ENCODE measurements around the gene MAB21L4.

DNA sequence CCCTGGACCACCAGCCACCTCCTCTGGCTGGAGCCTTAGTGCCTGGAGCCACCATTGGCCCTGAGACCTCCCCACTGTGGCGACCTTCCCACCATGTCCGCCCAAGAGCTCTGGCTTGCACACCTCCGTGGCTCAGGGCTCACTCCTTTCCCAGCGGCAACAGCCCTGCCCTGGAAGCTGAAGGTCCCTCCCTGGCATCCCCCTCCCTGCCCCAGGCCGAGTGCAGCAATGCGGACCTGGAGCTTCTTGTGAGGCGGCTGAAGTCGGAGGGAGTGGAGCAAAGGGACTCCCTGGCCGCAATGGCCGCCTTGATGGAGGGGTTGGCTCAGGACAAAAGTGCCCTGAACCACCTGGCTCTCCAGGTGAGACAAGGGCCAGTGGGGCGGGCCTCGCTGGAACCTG is 38.7 kb upstream of the MAB21L4 start:
- TF ChIP-seq, protein P1, sequence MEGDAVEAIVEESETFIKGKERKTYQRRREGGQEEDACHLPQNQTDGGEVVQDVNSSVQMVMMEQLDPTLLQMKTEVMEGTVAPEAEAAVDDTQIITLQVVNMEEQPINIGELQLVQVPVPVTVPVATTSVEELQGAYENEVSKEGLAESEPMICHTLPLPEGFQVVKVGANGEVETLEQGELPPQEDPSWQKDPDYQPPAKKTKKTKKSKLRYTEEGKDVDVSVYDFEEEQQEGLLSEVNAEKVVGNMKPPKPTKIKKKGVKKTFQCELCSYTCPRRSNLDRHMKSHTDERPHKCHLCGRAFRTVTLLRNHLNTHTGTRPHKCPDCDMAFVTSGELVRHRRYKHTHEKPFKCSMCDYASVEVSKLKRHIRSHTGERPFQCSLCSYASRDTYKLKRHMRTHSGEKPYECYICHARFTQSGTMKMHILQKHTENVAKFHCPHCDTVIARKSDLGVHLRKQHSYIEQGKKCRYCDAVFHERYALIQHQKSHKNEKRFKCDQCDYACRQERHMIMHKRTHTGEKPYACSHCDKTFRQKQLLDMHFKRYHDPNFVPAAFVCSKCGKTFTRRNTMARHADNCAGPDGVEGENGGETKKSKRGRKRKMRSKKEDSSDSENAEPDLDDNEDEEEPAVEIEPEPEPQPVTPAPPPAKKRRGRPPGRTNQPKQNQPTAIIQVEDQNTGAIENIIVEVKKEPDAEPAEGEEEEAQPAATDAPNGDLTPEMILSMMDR (conservative IDR thresholded peaks at IDR 0.05; ENCODE audit: low read length) = no peak
- TF ChIP-seq EZH2phosphoT487 (IDR thresholded peaks at IDR 0.05; ENCODE audit: borderline replicate concordance, low read depth, low read length) = no peak

Measured in OCI-LY7 (cell line).